ENCODE measurements around the gene NUTM2B.
"Not testable (repeated sequence)": the region's sequence is repeated elsewhere in the genome, so short reads cannot be mapped to it uniquely, and the experiment has no call there.

DNA sequence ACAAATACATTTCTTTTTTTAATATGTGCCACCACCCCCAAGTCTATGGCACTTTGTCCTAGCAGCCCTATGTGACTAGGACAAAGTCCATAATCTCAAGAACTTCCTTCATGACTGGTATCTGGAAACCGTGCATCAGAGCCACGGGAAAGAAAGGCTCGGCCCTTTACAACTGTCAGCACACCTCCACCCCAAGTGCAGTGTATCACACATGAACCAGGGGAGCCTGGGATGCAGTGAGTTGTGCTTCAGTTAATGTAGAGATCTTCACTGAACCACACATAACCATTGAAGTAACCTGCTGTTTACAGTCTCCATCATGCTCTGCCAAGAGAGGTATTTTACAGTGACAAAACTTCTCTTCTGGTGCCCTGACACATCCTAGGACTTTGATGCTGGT lies 11.9 kb downstream of the NUTM2B start:
- TF ChIP-seq CTCF (IDR thresholded peaks at IDR 0.05 in 8 of 11, conservative IDR thresholded peaks at IDR 0.05 in 3 of 11); POLR2A (IDR thresholded peaks at IDR 0.05); POLR2AphosphoS5 (IDR thresholded peaks at IDR 0.05): not testable (repeated sequence)

Measured in spleen (tissue), 7 donors.